ENCODE measurements around the gene MARVELD1. TPM values are rescaled to one million over a fixed set of nuclear protein-coding genes. Genes with fewer than 3 reads are reported as not detected.
A peak's percentile ranks its signal among the peaks of the same experiment; 100 is the strongest.

Gene MARVELD1
- total and polyA plus RNA-seq, 2 of the 13 experiments (the other 11 are each of a cell fraction or from before 2014, with no cell fraction given): not detected

DNA sequence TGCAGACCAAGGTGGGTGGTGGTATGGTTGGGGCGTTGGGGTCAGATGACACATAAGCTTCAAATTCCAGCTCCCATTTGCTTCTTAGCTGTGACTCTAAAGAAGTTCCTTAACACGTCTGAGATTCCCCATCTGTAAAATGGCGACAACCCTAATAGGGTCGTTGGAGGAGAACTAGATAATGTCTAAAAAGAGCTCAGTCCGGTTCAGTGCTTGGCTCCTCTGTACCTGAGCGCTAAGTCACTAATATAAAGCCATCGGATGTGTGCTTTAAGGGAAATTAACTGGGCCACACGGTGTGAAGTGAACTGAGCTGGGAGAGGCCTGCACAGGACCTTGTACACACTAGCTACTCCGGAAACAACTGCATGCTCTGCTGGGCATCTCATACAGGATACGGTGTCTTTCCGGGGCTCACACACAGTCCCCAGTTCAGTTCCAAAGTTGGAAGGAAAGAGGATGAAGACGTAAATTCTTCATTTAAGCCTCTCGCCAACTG, 22.9 kb downstream of the MARVELD1 start (continued):
- TF ChIP-seq, protein P1, sequence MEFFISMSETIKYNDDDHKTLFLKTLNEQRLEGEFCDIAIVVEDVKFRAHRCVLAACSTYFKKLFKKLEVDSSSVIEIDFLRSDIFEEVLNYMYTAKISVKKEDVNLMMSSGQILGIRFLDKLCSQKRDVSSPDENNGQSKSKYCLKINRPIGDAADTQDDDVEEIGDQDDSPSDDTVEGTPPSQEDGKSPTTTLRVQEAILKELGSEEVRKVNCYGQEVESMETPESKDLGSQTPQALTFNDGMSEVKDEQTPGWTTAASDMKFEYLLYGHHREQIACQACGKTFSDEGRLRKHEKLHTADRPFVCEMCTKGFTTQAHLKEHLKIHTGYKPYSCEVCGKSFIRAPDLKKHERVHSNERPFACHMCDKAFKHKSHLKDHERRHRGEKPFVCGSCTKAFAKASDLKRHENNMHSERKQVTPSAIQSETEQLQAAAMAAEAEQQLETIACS (CRISPR knock-in tag; IDR thresholded peaks at IDR 0.05): no peak
- TF ChIP-seq ZNF557 (CRISPR knock-in tag; IDR thresholded peaks at IDR 0.05) (no peak), ARNT2 (CRISPR knock-in tag; IDR thresholded peaks at IDR 0.05; ENCODE audit: low read depth) (no peak), ZMYM2 (CRISPR knock-in tag; IDR thresholded peaks at IDR 0.05) (no peak), GABPB1 (CRISPR knock-in tag; IDR thresholded peaks at IDR 0.05) (no peak), ZNF543 (CRISPR knock-in tag; IDR thresholded peaks at IDR 0.05) (no peak), SKI (IDR thresholded peaks at IDR 0.05; ENCODE audit: partially characterized antibody) (no peak), ZNF337 (CRISPR knock-in tag; IDR thresholded peaks at IDR 0.05; ENCODE audit: borderline replicate concordance, low read depth) (no peak), SRSF9 (IDR thresholded peaks at IDR 0.05; ENCODE audit: borderline replicate concordance, insufficient read depth, low read depth, low read length, poor library complexity, severe bottlenecking) (no peak), ZNF841 (CRISPR knock-in tag; IDR thresholded peaks at IDR 0.05; ENCODE audit: borderline replicate concordance) (no peak), ZEB1 (IDR thresholded peaks at IDR 0.05; ENCODE audit: insufficient replicate concordance, low read depth) (no peak), ZFP82 (CRISPR knock-in tag; IDR thresholded peaks at IDR 0.05; ENCODE audit: borderline replicate concordance) (0 out of 2 replicates have a peak, but pooled peaks have one; percentile 14), ZNF747 (CRISPR knock-in tag; IDR thresholded peaks at IDR 0.05; ENCODE audit: borderline replicate concordance) (no peak), ZNF674 (CRISPR knock-in tag; IDR thresholded peaks at IDR 0.05; ENCODE audit: low read depth) (0 out of 2 replicates have a peak, but pooled peaks have one; percentile 7), MTA3 (CRISPR knock-in tag; IDR thresholded peaks at IDR 0.05) (no peak), ZNF121 (CRISPR knock-in tag; IDR thresholded peaks at IDR 0.05) (no peak)
- TF ChIP-seq, protein P2, sequence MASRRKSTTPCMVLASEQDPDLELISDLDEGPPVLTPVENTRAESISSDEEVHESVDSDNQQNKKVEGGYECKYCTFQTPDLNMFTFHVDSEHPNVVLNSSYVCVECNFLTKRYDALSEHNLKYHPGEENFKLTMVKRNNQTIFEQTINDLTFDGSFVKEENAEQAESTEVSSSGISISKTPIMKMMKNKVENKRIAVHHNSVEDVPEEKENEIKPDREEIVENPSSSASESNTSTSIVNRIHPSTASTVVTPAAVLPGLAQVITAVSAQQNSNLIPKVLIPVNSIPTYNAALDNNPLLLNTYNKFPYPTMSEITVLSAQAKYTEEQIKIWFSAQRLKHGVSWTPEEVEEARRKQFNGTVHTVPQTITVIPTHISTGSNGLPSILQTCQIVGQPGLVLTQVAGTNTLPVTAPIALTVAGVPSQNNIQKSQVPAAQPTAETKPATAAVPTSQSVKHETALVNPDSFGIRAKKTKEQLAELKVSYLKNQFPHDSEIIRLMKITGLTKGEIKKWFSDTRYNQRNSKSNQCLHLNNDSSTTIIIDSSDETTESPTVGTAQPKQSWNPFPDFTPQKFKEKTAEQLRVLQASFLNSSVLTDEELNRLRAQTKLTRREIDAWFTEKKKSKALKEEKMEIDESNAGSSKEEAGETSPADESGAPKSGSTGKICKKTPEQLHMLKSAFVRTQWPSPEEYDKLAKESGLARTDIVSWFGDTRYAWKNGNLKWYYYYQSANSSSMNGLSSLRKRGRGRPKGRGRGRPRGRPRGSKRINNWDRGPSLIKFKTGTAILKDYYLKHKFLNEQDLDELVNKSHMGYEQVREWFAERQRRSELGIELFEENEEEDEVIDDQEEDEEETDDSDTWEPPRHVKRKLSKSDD (CRISPR knock-in tag; IDR thresholded peaks at IDR 0.05; ENCODE audit: low read depth): no peak
- TF ChIP-seq, protein P3, sequence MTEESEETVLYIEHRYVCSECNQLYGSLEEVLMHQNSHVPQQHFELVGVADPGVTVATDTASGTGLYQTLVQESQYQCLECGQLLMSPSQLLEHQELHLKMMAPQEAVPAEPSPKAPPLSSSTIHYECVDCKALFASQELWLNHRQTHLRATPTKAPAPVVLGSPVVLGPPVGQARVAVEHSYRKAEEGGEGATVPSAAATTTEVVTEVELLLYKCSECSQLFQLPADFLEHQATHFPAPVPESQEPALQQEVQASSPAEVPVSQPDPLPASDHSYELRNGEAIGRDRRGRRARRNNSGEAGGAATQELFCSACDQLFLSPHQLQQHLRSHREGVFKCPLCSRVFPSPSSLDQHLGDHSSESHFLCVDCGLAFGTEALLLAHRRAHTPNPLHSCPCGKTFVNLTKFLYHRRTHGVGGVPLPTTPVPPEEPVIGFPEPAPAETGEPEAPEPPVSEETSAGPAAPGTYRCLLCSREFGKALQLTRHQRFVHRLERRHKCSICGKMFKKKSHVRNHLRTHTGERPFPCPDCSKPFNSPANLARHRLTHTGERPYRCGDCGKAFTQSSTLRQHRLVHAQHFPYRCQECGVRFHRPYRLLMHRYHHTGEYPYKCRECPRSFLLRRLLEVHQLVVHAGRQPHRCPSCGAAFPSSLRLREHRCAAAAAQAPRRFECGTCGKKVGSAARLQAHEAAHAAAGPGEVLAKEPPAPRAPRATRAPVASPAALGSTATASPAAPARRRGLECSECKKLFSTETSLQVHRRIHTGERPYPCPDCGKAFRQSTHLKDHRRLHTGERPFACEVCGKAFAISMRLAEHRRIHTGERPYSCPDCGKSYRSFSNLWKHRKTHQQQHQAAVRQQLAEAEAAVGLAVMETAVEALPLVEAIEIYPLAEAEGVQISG (CRISPR knock-in tag; IDR thresholded peaks at IDR 0.05): no peak
- TF ChIP-seq, protein P4, sequence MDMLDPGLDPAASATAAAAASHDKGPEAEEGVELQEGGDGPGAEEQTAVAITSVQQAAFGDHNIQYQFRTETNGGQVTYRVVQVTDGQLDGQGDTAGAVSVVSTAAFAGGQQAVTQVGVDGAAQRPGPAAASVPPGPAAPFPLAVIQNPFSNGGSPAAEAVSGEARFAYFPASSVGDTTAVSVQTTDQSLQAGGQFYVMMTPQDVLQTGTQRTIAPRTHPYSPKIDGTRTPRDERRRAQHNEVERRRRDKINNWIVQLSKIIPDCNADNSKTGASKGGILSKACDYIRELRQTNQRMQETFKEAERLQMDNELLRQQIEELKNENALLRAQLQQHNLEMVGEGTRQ (IDR thresholded peaks at IDR 0.05; ENCODE audit: low read depth, low read length): no peak
- TF ChIP-seq, protein P4 (CRISPR knock-in tag; IDR thresholded peaks at IDR 0.05; ENCODE audit: borderline replicate concordance): 0 out of 2 replicates have a peak, but pooled peaks have one; percentile 53
- TF ChIP-seq, protein P5, sequence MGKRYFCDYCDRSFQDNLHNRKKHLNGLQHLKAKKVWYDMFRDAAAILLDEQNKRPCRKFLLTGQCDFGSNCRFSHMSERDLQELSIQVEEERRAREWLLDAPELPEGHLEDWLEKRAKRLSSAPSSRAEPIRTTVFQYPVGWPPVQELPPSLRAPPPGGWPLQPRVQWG (CRISPR knock-in tag; IDR thresholded peaks at IDR 0.05; ENCODE audit: borderline replicate concordance, low read depth): no peak

Measured in HepG2 (cell line).